Naive thymus-derived CD8-positive, alpha-beta T cell (primary cell): Measurements from ENCODE around the gene TRAF3. TPM values are rescaled to one million over a fixed set of nuclear protein-coding genes. Genes with fewer than 3 reads are reported as not detected.
A peak's percentile ranks its signal among the peaks of the same experiment; 100 is the strongest.

Experiments used
- ATAC-seq, 2 donors: fragments of 150-1000 bp; cut with Tn5 transposase in 1 of 2; sonication (Bioruptor Pico), chemical (Tn5 transposase) in 1 of 2; 1 replicate in 1 of 2; 2 replicates in 1 of 2; pipeline ENCODE4 v1.10.0; 2021; ENCODE audit warnings: mild to moderate bottlenecking in 2 of 2, moderate library complexity in 2 of 2
- POLR2A ChIA-PET: fragments of 350-600 bp; sonication (Branson Sonifier 250); formaldehyde crosslinking; loops from one replicate; lab custom pipeline; 2021; ENCODE audit warnings: antibody characterized with exemption; lab: Charles Lee
- DNase-seq, 10 donors: peaks; one replicate each; pipeline versions ENCODE4 v3.0.0 to v3.0.0-alpha.2; 2020 to 2022
- H3K27ac Mint-ChIP-seq, 10 donors: one replicate each; pipeline ENCODE4 v1.8.0; 2020 to 2022; ENCODE audit warnings: mild to moderate bottlenecking in 10 of 10, mixed read lengths in 10 of 10, moderate library complexity in 4 of 10, inconsistent platforms in 1 of 10
- H3K27me3 Mint-ChIP-seq, 5 donors: one replicate each; pipeline ENCODE4 v1.8.0; 2021 to 2022; ENCODE audit warnings: mixed read lengths in 5 of 5
- H3K36me3 Mint-ChIP-seq, 3 donors: one replicate each; pipeline ENCODE4 v1.8.0; 2020 to 2022; ENCODE audit warnings: mixed read lengths in 3 of 3, mild to moderate bottlenecking in 2 of 3, inconsistent platforms in 1 of 3
- H3K4me1 Mint-ChIP-seq, 4 donors: one replicate each; pipeline ENCODE4 v1.8.0; 2021 to 2022; ENCODE audit warnings: mixed read lengths in 4 of 4
- H3K4me3 Mint-ChIP-seq, 10 donors: one replicate each; pipeline ENCODE4 v1.8.0; 2020 to 2022; ENCODE audit warnings: mild to moderate bottlenecking in 10 of 10, mixed read lengths in 10 of 10, moderate library complexity in 6 of 10, inconsistent platforms in 1 of 10
- H3K9me3 Mint-ChIP-seq, 9 donors: one replicate each; pipeline ENCODE4 v1.8.0; 2020 to 2022; ENCODE audit warnings: mixed read lengths in 9 of 9, mild to moderate bottlenecking in 3 of 9, inconsistent platforms in 1 of 9, moderate library complexity in 1 of 9
- polyA plus RNA-seq, 3 donors: library from polyadenylated mRNA; unstranded; fragments of 300-500 nt; fragmentation: Illumina TruSeq; gene quantifications; one replicate each; pipeline ENCODE4 v1.2.3, GENCODE V29; 2021
- total RNA-seq, 8 experiments: library from RNA in 2 of 8; stranded (reverse) in 2 of 8; gene quantifications; one replicate each; pipeline ENCODE4 v1.2.3 and lab custom pipeline; 2021 to 2026

The TRAF3 gene
- total and polyA plus RNA-seq, 5 experiments from 2014 or later, result 13.3 to 45.2 (median 18.5) TPM

DNA sequence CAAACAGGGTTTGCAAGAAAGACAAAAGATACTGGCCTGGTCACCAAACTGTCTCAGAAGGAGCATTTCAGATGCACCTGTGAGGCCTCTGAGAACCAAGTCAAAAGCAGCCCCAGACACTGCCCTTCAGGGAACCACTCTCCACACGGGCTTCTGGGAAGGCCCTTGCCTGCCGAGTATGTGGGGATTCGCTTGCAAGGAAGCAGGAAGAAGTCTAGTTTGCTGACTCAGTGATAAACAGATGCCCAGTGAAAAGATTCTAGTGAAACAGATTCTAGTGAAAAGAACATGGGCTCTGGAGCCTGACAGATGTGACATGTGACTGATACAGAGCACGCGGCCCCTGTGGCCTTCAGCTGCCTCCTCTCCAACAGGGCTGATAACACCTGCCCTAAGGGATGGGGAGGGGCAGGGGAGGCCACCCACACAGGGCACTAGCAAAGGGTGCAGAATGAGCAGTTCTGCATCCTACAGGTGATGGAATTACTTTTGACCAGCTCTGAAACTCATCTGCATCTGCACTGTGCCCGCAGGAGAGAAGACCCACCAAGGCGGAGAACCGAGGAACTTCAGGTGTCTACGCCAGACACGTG is 164.3 kb downstream of the TRAF3 start:
- Mint-ChIP-seq H3K9me3 (no peaks in the 10 kb centered on the region), H3K27ac (peak overlapping the region in 1 of 10 donors; percentile 34), H3K4me1 (peaks cover 0 to 4% (median 2%) of the 10 kb centered on the region in 4 donors), H3K27me3 (no peaks in the 10 kb centered on the region), H3K36me3 (no peaks in the 10 kb centered on the region), H3K4me3 (no peak overlapping the region)
- no peak for ATAC-seq
- POLR2A ChIA-PET, result interaction anchor here (0.7 kb wide), 1 partner anchor 10 kb away, joined by 4 read pairs; no protein-coding TSS in a partner anchor
- DNase-seq, result no peak

DNA sequence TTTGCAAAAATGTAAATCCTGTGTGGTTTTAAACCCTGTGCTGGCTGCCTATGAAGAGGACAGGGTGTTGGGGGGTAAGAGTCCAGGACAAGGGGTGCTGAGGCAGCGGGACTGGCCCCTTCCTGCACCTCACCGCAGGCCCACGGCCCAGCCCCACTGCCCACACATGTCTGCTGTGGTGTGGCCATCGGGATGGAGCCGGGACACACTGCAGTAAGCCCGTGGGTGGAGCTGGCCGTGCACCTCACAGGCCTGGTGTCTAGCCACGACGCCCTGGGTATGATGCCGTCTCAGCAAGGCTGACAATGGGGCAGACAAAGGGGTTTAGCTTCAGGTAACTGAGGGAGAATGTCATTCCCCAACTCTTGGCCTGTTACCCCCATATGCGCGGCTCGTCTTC is 164.8 kb downstream of the TRAF3 start:
- no peaks in the 10 kb centered on the region for H3K36me3 Mint-ChIP-seq

GRCh38 chr14:102943454-102943853 is 166.2 kb downstream of the TRAF3 start:
- peaks cover 5 to 17% (median 13%) of the 10 kb centered on the region in 4 donors for H3K4me1 Mint-ChIP-seq
- ATAC-seq, result no peak
- H3K4me3 Mint-ChIP-seq, result no peak overlapping the region
- no peak for DNase-seq
- H3K27me3 Mint-ChIP-seq, result no peaks in the 10 kb centered on the region
- no peaks in the 10 kb centered on the region for H3K9me3 Mint-ChIP-seq
- H3K36me3 Mint-ChIP-seq, result no peaks in the 10 kb centered on the region
- POLR2A ChIA-PET, result interaction anchor here (1.6 kb wide), 1 partner anchor 13 kb away, joined by 3 read pairs; no protein-coding TSS in a partner anchor
- H3K27ac Mint-ChIP-seq, result no peak overlapping the region

More for the DNA sequence above, 164.8 kb downstream of the TRAF3 start:
- DNase-seq (no peak), ATAC-seq (no peak)
- POLR2A ChIA-PET, result no interaction called here
- no peaks in the 10 kb centered on the region for H3K9me3 Mint-ChIP-seq
- H3K4me3 Mint-ChIP-seq, result no peak overlapping the region
- H3K4me1 Mint-ChIP-seq, result peaks cover 2 to 8% (median 6%) of the 10 kb centered on the region in 4 donors
- H3K27me3 Mint-ChIP-seq, result no peaks in the 10 kb centered on the region
- no peak overlapping the region for H3K27ac Mint-ChIP-seq

DNA sequence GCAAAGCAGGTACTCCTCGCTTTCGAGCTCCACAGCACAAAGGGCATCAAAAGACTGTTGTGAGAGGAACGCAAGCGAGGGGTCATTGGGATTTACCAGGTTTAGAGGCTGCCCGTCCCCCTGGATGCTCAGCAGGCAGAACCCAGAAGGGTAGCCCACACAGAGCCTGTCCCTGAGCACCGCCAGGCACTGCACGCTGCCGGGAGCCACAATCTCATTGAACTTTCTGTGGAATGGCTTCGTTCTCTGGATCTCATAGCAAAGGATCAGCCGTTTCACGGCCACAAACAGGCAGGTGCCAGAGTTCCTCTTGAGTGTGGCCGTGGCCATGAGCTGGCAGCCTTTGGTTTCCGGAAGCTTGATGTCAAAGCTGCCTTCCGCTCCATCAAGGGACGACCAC is 166.7 kb downstream of the TRAF3 start:
- ATAC-seq (no peak), DNase-seq (no peak)
- Mint-ChIP-seq H3K4me3 (no peak overlapping the region), H3K9me3 (no peaks in the 10 kb centered on the region), H3K27ac (no peak overlapping the region), H3K27me3 (no peaks in the 10 kb centered on the region), H3K36me3 (no peaks in the 10 kb centered on the region), H3K4me1 (peaks cover 8 to 21% (median 17%) of the 10 kb centered on the region in 4 donors)
- POLR2A ChIA-PET, result interaction anchor here (1.6 kb wide), 1 partner anchor 14 kb away, joined by 3 read pairs; no protein-coding TSS in a partner anchor

DNA sequence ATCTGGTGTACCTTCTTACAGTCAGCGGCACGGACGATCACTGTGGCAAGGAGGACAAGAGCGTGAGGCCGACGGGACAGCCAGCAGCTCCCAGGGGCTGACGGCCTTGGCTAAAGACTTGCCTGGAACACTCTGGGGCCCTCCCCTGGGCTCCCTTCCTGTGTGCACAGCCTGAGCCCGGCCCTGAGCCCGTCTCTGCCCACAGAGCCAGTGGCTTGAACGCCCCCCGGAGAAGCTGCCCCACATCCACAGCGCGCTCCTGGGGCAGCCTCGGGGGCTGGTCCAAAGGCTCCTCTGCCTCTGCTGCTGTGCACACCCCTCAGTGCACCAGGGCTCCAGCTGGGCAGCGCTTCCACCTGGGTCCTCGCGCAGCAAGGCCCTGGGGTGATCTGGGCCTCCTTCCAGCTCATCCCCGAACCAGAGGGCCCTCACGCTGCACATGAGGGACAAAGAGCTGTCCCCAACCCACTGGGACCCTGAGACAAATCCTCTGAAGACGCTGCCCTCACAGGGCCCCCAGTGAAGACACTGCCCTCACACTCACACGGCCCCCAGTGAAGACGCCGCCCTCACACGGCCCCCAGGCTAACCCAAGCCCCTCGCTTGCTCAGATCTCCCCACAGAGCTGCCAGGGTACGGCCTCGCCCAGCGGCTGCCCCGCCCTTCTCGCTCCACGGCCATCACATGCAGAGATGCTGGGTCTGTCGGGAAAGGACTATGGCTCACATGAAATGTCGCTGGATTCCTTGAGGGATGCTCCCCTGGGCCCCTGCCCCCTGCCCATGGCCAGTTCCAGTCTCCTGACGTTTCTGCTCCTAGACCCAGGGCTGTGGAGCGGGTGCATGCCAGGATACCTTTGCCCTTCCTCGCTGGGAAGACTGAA is 167.4 kb downstream of the TRAF3 start:
- no peak for DNase-seq
- no peak overlapping the region for H3K4me3 Mint-ChIP-seq
- POLR2A ChIA-PET, result interaction anchor here (1.0 to 1.6 kb wide), 2 partner anchors 14 to 15 kb away, joined by 3 read pairs; no protein-coding TSS in a partner anchor
- H3K27me3 Mint-ChIP-seq, result no peaks in the 10 kb centered on the region
- H3K36me3 Mint-ChIP-seq, result no peaks in the 10 kb centered on the region
- H3K9me3 Mint-ChIP-seq, result no peaks in the 10 kb centered on the region
- no peak for ATAC-seq
- peak overlapping the region in 1 of 10 donors; percentile 14 for H3K27ac Mint-ChIP-seq
- peaks cover 15 to 28% (median 24%) of the 10 kb centered on the region in 4 donors for H3K4me1 Mint-ChIP-seq

DNA sequence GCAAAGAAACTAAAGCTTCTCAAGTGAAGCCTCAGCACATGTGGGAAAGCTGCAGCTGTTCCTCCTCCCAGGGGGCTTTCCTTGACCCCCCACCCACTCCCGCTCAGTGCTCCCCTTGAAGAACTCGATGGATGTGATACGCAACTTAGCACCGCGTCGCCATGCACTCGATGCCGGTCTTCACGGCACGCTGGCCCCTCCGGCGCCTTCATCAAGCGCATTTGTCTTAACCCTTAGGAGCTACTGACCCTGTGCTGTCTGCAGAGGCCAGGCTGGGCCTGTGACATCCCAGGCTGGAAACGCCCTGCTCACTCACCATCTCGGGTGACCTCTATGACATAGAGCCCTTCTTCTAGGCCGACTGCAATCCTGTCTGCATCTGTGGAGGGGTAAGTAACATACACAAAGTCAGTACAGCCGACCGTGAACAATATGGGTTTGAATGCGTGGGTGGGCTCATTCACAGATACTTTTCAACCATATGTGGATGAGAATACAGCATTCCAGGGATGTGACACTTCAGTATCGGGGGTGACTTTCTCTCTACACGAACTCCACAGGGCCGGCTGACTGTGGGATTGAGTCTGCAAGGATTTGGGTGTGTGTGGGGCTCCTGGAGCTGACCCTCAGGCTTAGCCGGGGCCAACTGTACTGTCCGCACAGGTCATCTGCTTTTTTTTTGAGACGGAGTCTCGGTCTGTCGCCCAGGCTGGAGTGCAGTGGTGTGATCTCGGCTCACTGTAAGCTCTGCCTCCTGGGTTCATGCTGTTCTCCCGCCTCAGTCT is 168.3 kb downstream of the TRAF3 start:
- H3K4me1 Mint-ChIP-seq, result peaks cover 15 to 32% (median 26%) of the 10 kb centered on the region in 4 donors
- H3K27ac Mint-ChIP-seq, result peak overlapping the region in 2 of 10 donors; percentile 14 to 20
- DNase-seq, result no peak
- H3K4me3 Mint-ChIP-seq, result no peak overlapping the region
- H3K36me3 Mint-ChIP-seq, result no peaks in the 10 kb centered on the region
- H3K27me3 Mint-ChIP-seq, result no peaks in the 10 kb centered on the region
- POLR2A ChIA-PET, result interaction anchor here (1.0 to 1.1 kb wide), 2 partner anchors 16 to 17 kb away, joined by 3 to 7 read pairs; no protein-coding TSS in a partner anchor
- H3K9me3 Mint-ChIP-seq, result no peaks in the 10 kb centered on the region
- ATAC-seq, result no peak

DNA sequence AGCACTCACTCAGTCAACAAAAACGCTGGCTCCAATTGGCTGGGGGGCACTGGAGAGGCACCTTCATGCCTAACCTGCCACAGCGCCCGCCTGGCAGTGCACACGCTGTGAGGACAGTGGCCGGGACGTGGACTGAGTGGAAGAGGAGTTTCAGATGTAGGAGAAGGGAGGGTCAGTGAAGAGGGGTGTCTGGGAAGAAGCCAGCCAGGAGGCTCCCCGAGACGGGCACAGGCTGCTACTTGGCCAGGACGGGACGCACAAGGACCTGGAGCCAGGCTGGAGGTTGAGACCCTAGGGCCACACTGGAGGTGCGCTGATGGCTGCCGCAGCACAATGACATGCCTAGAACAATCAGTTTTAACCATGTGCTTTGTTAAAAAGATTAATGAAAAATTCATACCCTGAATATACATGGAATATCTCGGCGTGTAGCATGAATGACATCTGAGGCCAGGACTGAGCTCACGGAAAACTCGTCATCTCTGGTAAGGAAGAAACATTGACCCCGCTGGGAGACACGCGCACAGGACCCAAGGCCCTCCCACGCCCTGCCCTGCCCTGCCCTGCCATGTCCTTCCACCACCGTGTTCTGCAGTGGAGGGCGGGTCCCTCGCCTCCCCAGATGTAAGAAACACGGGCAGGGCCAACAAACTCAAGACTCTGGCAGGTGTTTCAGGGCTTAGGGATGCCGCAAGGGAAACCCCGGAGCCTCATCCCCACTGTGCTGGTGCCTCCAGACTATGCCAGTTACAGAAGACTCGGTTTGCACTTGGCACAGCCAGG is 170.3 kb downstream of the TRAF3 start:
- Mint-ChIP-seq H3K36me3 (no peaks in the 10 kb centered on the region), H3K27me3 (no peaks in the 10 kb centered on the region), H3K9me3 (no peaks in the 10 kb centered on the region), H3K4me3 (peak overlapping the region in 7 of 10 donors; percentile 12 to 86 (median 62)), H3K27ac (peak overlapping the region; percentile 81 to 95 (median 90)), H3K4me1 (peaks cover 15 to 32% (median 26%) of the 10 kb centered on the region in 4 donors)
- no peak for DNase-seq
- ATAC-seq, result no peak
- POLR2A ChIA-PET, result interaction anchor here (1.1 to 1.2 kb wide), 2 partner anchors 12 to 19 kb away, joined by 5 to 9 read pairs; no protein-coding TSS in a partner anchor

GRCh38 chr14:102948698-102949061 is 171.4 kb downstream of the TRAF3 start:
- peak overlapping the region; percentile 79 to 95 (median 88) for H3K27ac Mint-ChIP-seq
- H3K9me3 Mint-ChIP-seq, result no peaks in the 10 kb centered on the region
- POLR2A ChIA-PET, result interaction anchor here (0.6 to 1.8 kb wide), 6 partner anchors 18 to 1139 kb away, joined by 3 to 14 read pairs (median 6); partner anchors contain the start of gene EIF5
- no peaks in the 10 kb centered on the region for H3K27me3 Mint-ChIP-seq
- peaks cover 0 to 3% (median 0%) of the 10 kb centered on the region in 3 donors for H3K36me3 Mint-ChIP-seq
- H3K4me3 Mint-ChIP-seq, result peak overlapping the region in 9 of 10 donors; percentile 30 to 76 (median 59)
- ATAC-seq, result no peak
- no peak for DNase-seq
- H3K4me1 Mint-ChIP-seq, result peaks cover 15 to 32% (median 26%) of the 10 kb centered on the region in 4 donors

DNA sequence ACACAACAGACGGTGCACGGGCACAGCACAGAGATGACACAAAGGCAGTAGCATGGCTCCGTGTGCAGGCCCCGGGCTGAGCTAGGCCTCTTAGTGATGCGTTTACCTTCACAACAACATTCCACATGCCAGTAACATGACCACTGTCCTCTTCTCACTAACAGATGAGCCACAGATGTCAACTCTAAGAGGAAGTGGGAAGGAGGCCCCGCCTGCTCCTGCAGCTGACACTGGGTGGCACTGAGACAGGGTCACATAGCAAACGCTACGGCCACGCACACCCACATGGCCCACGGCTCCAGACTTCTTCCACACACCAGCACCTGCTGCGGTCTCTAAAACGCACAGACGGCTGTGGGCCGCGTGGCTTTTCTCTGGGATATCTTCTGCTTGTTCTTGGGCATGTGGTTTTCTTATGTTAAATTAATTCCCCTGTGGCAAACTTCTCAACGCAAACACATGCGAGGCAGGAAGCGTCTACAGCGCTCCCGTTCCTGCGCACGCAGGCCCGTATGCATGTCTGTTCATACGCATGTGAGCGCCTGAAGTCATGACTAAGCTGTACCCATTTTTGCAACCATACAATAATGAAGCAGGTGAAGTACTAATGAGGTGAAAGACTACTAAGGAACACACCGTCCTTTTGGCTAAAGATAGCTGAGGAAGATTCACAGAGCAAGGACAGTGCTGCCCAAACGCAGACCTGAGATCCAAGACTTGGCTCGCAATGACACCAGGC is 172.0 kb downstream of the TRAF3 start:
- no peaks in the 10 kb centered on the region for H3K27me3 Mint-ChIP-seq
- peaks cover 0 to 3% (median 0%) of the 10 kb centered on the region in 3 donors for H3K36me3 Mint-ChIP-seq
- H3K27ac Mint-ChIP-seq, result peak overlapping the region; percentile 79 to 95 (median 88)
- ATAC-seq, result peak; percentile 85 to 86
- H3K4me1 Mint-ChIP-seq, result peaks cover 15 to 32% (median 26%) of the 10 kb centered on the region in 4 donors
- H3K9me3 Mint-ChIP-seq, result no peaks in the 10 kb centered on the region
- POLR2A ChIA-PET, result interaction anchor here (0.6 to 1.8 kb wide), 9 partner anchors 18 to 1140 kb away, joined by 3 to 14 read pairs (median 4); partner anchors contain the start of gene EIF5
- DNase-seq, result peak in 8 of 10 donors; percentile 29 to 79 (median 56)
- H3K4me3 Mint-ChIP-seq, result peak overlapping the region; percentile 30 to 76 (median 60)

GRCh38 chr14:102949801-102950451 is 172.7 kb downstream of the TRAF3 start:
- POLR2A ChIA-PET, result interaction anchor here (1.0 to 1.8 kb wide), 6 partner anchors 19 to 384 kb away, joined by 3 to 14 read pairs (median 4); partner anchors contain the start of gene EIF5
- Mint-ChIP-seq H3K4me1 (peaks cover 15 to 32% (median 26%) of the 10 kb centered on the region in 4 donors), H3K4me3 (peak overlapping the region in 7 of 10 donors; percentile 51 to 67 (median 62)), H3K9me3 (no peaks in the 10 kb centered on the region), H3K36me3 (peaks cover 0 to 3% (median 0%) of the 10 kb centered on the region in 3 donors), H3K27me3 (no peaks in the 10 kb centered on the region), H3K27ac (peak overlapping the region; percentile 79 to 95 (median 88))
- DNase-seq (no peak), ATAC-seq (no peak)
